ENCODE results near the gene PTEN.

GRCh38 chr10:87991946-87992345 is 128.5 kb downstream of the PTEN start:
- TF ChIP-seq POLR2A (IDR thresholded peaks at IDR 0.05; ENCODE audit: low read depth, low read length) (no peak), JUN (IDR thresholded peaks at IDR 0.05; ENCODE audit: borderline replicate concordance, insufficient read depth, insufficient read length, low read depth) (no peak)
